SK-N-SH treated with all-trans-retinoic acid at 6 μM for 48 hours (cell line): Measurements from ENCODE around the gene SCAND1.

Experiments
- GLIS3 ChIP-seq: fragments of 250-450 bp; sonication (Bioruptor Pico); IDR thresholded peaks from 2 replicates; pipeline ENCODE4 v1.5.0; 2020; ENCODE audit warnings: mild to moderate bottlenecking, moderate library complexity
- ISL1 ChIP-seq: fragments of 250-450 bp; sonication (Bioruptor Pico); IDR thresholded peaks from 2 replicates; pipeline ENCODE4 v2.1.2; 2022; ENCODE audit warnings: mild to moderate bottlenecking, moderate library complexity
- RARB ChIP-seq: fragments of 250-450 bp; sonication (Bioruptor Pico); IDR thresholded peaks from 2 replicates; pipeline ENCODE4 v1.8.0; 2021; ENCODE audit warnings: mild to moderate bottlenecking, moderate library complexity
- TOX ChIP-seq: fragments of 250-450 bp; sonication (Bioruptor Pico); IDR thresholded peaks from 2 replicates; pipeline ENCODE4 v1.8.0; 2021; ENCODE audit warnings: mild to moderate bottlenecking, moderate library complexity, borderline replicate concordance
- ZC3H10 ChIP-seq: fragments of 250-450 bp; sonication (Bioruptor Pico); IDR thresholded peaks from 2 replicates; pipeline ENCODE4 v1.5.1; 2021; ENCODE audit warnings: mild to moderate bottlenecking, moderate library complexity
- ZNF70 ChIP-seq: fragments of 450-650 bp; formaldehyde crosslinking; IDR thresholded peaks from 2 replicates; pipeline ENCODE4 v1.5.0; 2020; ENCODE audit warnings: mild to moderate bottlenecking, moderate library complexity
- ZNF8 ChIP-seq: fragments of 450-650 bp; formaldehyde crosslinking; IDR thresholded peaks from 2 replicates; pipeline ENCODE4 v1.5.0; 2020; ENCODE audit warnings: mild to moderate bottlenecking, moderate library complexity
- TF ChIP-seq, protein P1 (sequence below): fragments of 250-450 bp; sonication (Bioruptor Pico); IDR thresholded peaks from 2 replicates; pipeline ENCODE4 v1.8.0; 2021; ENCODE audit warnings: low read depth, mild to moderate bottlenecking, moderate library complexity, borderline replicate concordance
- TF ChIP-seq, protein P2 (sequence below): fragments of 250-450 bp; sonication (Bioruptor Pico); IDR thresholded peaks from 2 replicates; pipeline ENCODE4 v1.8.0; 2020; ENCODE audit warnings: mild to moderate bottlenecking, moderate library complexity, borderline replicate concordance
- TF ChIP-seq, protein P3 (sequence below): fragments of 250-450 bp; sonication (Bioruptor Pico); IDR thresholded peaks from 2 replicates; pipeline ENCODE4 v1.5.1; 2020; ENCODE audit warnings: low read depth, mild to moderate bottlenecking, moderate library complexity

DNA sequence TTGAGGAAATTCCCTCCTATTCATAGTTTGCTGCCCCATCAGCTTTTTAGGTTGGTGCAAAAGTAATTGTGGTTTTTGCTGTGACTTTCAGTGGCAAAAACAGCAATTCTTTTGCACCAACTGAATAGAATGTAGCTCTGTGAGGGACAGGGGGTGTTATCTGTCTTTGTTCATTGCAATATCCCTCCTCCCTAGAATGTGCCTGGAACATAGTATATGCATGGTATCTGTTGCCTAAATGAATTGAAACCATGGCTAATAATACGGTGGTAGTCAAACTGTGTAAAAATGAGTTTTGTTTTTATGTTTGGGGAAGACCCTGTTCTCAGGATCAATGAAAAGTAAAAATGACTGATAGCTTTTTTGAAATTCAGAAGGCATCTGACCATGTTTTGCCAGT is 45.1 kb downstream of the SCAND1 start:
- no peak for TF ChIP-seq TOX (CRISPR knock-in tag)
- TF ChIP-seq GLIS3 (CRISPR knock-in tag), result no peak
- no peak for TF ChIP-seq RARB
- TF ChIP-seq ZNF8 (CRISPR knock-in tag), result no peak
- TF ChIP-seq, protein P1, sequence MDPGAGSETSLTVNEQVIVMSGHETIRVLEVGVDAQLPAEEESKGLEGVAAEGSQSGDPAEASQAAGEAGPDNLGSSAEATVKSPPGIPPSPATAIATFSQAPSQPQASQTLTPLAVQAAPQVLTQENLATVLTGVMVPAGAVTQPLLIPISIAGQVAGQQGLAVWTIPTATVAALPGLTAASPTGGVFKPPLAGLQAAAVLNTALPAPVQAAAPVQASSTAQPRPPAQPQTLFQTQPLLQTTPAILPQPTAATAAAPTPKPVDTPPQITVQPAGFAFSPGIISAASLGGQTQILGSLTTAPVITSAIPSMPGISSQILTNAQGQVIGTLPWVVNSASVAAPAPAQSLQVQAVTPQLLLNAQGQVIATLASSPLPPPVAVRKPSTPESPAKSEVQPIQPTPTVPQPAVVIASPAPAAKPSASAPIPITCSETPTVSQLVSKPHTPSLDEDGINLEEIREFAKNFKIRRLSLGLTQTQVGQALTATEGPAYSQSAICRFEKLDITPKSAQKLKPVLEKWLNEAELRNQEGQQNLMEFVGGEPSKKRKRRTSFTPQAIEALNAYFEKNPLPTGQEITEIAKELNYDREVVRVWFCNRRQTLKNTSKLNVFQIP (CRISPR knock-in tag), result no peak
- no peak for TF ChIP-seq ISL1 (CRISPR knock-in tag)
- TF ChIP-seq ZC3H10 (CRISPR knock-in tag), result no peak
- TF ChIP-seq, protein P2, sequence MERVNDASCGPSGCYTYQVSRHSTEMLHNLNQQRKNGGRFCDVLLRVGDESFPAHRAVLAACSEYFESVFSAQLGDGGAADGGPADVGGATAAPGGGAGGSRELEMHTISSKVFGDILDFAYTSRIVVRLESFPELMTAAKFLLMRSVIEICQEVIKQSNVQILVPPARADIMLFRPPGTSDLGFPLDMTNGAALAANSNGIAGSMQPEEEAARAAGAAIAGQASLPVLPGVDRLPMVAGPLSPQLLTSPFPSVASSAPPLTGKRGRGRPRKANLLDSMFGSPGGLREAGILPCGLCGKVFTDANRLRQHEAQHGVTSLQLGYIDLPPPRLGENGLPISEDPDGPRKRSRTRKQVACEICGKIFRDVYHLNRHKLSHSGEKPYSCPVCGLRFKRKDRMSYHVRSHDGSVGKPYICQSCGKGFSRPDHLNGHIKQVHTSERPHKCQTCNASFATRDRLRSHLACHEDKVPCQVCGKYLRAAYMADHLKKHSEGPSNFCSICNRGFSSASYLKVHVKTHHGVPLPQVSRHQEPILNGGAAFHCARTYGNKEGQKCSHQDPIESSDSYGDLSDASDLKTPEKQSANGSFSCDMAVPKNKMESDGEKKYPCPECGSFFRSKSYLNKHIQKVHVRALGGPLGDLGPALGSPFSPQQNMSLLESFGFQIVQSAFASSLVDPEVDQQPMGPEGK, result no peak
- TF ChIP-seq ZNF70 (CRISPR knock-in tag), result no peak
- TF ChIP-seq, protein P3, sequence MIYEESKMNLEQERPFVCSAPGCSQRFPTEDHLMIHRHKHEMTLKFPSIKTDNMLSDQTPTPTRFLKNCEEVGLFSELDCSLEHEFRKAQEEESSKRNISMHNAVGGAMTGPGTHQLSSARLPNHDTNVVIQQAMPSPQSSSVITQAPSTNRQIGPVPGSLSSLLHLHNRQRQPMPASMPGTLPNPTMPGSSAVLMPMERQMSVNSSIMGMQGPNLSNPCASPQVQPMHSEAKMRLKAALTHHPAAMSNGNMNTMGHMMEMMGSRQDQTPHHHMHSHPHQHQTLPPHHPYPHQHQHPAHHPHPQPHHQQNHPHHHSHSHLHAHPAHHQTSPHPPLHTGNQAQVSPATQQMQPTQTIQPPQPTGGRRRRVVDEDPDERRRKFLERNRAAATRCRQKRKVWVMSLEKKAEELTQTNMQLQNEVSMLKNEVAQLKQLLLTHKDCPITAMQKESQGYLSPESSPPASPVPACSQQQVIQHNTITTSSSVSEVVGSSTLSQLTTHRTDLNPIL (CRISPR knock-in tag), result no peak
